CD14-positive monocyte (primary cell): Measurements from ENCODE around the gene UBE3D. TPM values are rescaled to one million over a fixed set of nuclear protein-coding genes. Genes with fewer than 3 reads are reported as not detected.

Source experiments
- DNase-seq, 3 donors: peaks; one replicate each; pipeline ENCODE4 v3.0.0-alpha.2; 2011 to 2022
- H2AFZ ChIP-seq: 2 replicates; pipeline ENCODE4 v1.6.0; 2012; ENCODE audit warnings: mild to moderate bottlenecking, low read depth, low read length, inconsistent platforms; ENCODE audit not compliant: insufficient read depth, poor library complexity, severe bottlenecking
- H3K27ac ChIP-seq, 2 donors: 1 replicate in 1 of 2; 2 replicates in 1 of 2; pipeline ENCODE4 v1.5.1; 2012 to 2013; ENCODE audit warnings: low read length in 2 of 2, control low read depth in 1 of 2, inconsistent platforms in 1 of 2, low read depth in 1 of 2, mild to moderate bottlenecking in 1 of 2
- H3K27me3 ChIP-seq, 2 donors: one replicate each; pipeline versions ENCODE4 v1.6.0 to v1.6.1; 2011 to 2013; ENCODE audit warnings: low read length in 2 of 2; ENCODE audit not compliant: control insufficient read depth in 2 of 2, insufficient read depth in 2 of 2
- H3K36me3 ChIP-seq, 2 donors: replicated peaks in 1 of 2; 1 replicate in 1 of 2; 2 replicates in 1 of 2; pipeline versions ENCODE4 v1.5.1 to v1.6.1; 2012 to 2013; ENCODE audit warnings: low read length in 2 of 2, control low read depth in 1 of 2, inconsistent platforms in 1 of 2, mild to moderate bottlenecking in 1 of 2; ENCODE audit not compliant: insufficient read depth in 2 of 2, control insufficient read depth in 1 of 2
- H3K4me1 ChIP-seq, 2 donors: 1 replicate in 1 of 2; 2 replicates in 1 of 2; pipeline versions ENCODE4 v1.5.1 to v1.6.1; 2012 to 2013; ENCODE audit warnings: low read length in 2 of 2, control low read depth in 1 of 2, inconsistent platforms in 1 of 2, mild to moderate bottlenecking in 1 of 2, moderate library complexity in 1 of 2; ENCODE audit not compliant: insufficient read depth in 2 of 2, control insufficient read depth in 1 of 2
- H3K4me2 ChIP-seq: replicated peaks from 2 replicates; pipeline ENCODE3; 2012; ENCODE audit warnings: low read length, moderate library complexity, mild to moderate bottlenecking; ENCODE audit not compliant: poor library complexity, severe bottlenecking; ENCODE audit errors: extremely low read depth
- H3K4me3 ChIP-seq, 3 experiments: fragments of 200-600 bp in 1 of 3; sonication (generic) in 1 of 3; replicated peaks in 1 of 3; 1 replicate in 2 of 3; 2 replicates in 1 of 3; pipeline ENCODE4 v1.5.1; 2011 to 2013; ENCODE audit warnings: low read length in 3 of 3, mild to moderate bottlenecking in 3 of 3, control low read depth in 2 of 3, low read depth in 2 of 3, inconsistent platforms in 1 of 3, moderate library complexity in 1 of 3
- H3K79me2 ChIP-seq: 2 replicates; pipeline ENCODE4 v1.6.0; 2012; ENCODE audit warnings: mild to moderate bottlenecking, control low read depth, inconsistent platforms, low read length, moderate library complexity; ENCODE audit not compliant: insufficient read depth
- H3K9ac ChIP-seq: 2 replicates; pipeline ENCODE4 v1.6.0; 2017; ENCODE audit warnings: low read length, mild to moderate bottlenecking; ENCODE audit not compliant: insufficient read depth, poor library complexity, severe bottlenecking
- H3K9me3 ChIP-seq, 2 donors: replicated peaks in 1 of 2; 1 replicate in 1 of 2; 2 replicates in 1 of 2; pipeline versions ENCODE4 v1.5.1 to v1.6.1; 2012 to 2013; ENCODE audit warnings: low read length in 2 of 2, control low read depth in 1 of 2; ENCODE audit not compliant: control insufficient read depth in 1 of 2, insufficient read depth in 1 of 2
- H4K20me1 ChIP-seq: 2 replicates; pipeline ENCODE4 v1.6.0; 2012; ENCODE audit warnings: mild to moderate bottlenecking, low read length, control low read depth, moderate library complexity; ENCODE audit not compliant: insufficient read depth
- H3K27ac Mint-ChIP-seq, 7 donors: one replicate each; pipeline ENCODE4 v1.8.0; 2020; ENCODE audit warnings: mild to moderate bottlenecking in 7 of 7, mixed read lengths in 7 of 7, moderate library complexity in 6 of 7, inconsistent platforms in 2 of 7
- H3K27me3 Mint-ChIP-seq, 3 donors: one replicate each; pipeline ENCODE4 v1.8.0; 2021 to 2022; ENCODE audit warnings: low read depth in 3 of 3, mild to moderate bottlenecking in 3 of 3, mixed read lengths in 3 of 3, moderate library complexity in 3 of 3, inconsistent platforms in 1 of 3
- H3K36me3 Mint-ChIP-seq, 2 donors: one replicate each; pipeline ENCODE4 v1.8.0; 2020; ENCODE audit warnings: mixed read lengths in 2 of 2, inconsistent platforms in 1 of 2, mild to moderate bottlenecking in 1 of 2
- H3K4me1 Mint-ChIP-seq: one replicate; pipeline ENCODE4 v1.8.0; 2020; ENCODE audit warnings: mild to moderate bottlenecking, mixed read lengths
- H3K4me3 Mint-ChIP-seq, 2 donors: one replicate each; pipeline ENCODE4 v1.8.0; 2020; ENCODE audit warnings: mild to moderate bottlenecking in 2 of 2, mixed read lengths in 2 of 2, moderate library complexity in 1 of 2
- H3K9me3 Mint-ChIP-seq, 7 donors: one replicate each; pipeline ENCODE4 v1.8.0; 2020 to 2022; ENCODE audit warnings: mixed read lengths in 7 of 7, mild to moderate bottlenecking in 6 of 7, moderate library complexity in 6 of 7, inconsistent platforms in 2 of 7
- CTCF ChIP-seq: fragments of 200-600 bp; IDR thresholded peaks from one replicate; pipeline ENCODE4 v1.8.0; 2022; ENCODE audit warnings: antibody characterized with exemption, mild to moderate bottlenecking
- WGBS: methylation state at CpG from one replicate; pipeline ENCODE4 v1.1.5; 2013; ENCODE audit warnings: missing lambda C conversion rate; ENCODE audit not compliant: insufficient coverage; 5-methylcytosine and 5-hydroxymethylcytosine counted together
- intact Hi-C, 2 donors: fragments of 100-400 bp; cut with micrococcal nuclease; formaldehyde crosslinking; loops; one replicate each; pipeline versions ENCODE4 v1.15.0 to v1.15.1; 2023
- polyA plus RNA-seq, 3 donors: library from polyadenylated mRNA; depleted of rRNA in 1 of 3; unstranded in 2 of 3; stranded (reverse) in 1 of 3; fragments of 300-500 nt in 2 of 3; fragments of >200 nt in 1 of 3; fragmentation: Illumina TruSeq in 2 of 3; gene quantifications; 1 replicate in 2 of 3; 2 replicates in 1 of 3; pipeline ENCODE4 v1.2.3, GENCODE V29; 2012 to 2021

Gene UBE3D
- polyA plus RNA-seq, 3 donors: 0.61 to 1.7 (median 1.1) TPM

DNA sequence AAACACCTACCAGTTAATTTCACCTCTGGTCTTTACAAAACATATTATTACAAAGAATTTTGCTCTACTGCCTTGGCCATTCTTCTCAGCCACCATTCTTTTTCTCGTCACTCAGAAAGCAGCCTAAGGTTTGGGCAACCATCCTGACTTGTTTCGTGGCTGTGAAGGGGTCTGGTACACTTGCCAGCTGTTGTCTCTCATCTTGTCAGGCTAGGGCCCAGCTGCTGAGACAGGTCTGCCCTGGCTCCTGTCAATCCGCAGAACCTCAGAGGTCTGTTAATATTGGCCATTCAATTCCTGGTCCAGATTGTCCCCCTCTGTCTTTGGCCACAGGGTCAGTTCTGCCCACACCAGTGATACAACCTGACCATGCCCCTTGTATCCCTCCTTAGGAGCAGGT, 197.7 kb downstream of the UBE3D start:
- H3K27ac Mint-ChIP-seq: no peak overlapping the region
- intact Hi-C loops: no loop called here

DNA sequence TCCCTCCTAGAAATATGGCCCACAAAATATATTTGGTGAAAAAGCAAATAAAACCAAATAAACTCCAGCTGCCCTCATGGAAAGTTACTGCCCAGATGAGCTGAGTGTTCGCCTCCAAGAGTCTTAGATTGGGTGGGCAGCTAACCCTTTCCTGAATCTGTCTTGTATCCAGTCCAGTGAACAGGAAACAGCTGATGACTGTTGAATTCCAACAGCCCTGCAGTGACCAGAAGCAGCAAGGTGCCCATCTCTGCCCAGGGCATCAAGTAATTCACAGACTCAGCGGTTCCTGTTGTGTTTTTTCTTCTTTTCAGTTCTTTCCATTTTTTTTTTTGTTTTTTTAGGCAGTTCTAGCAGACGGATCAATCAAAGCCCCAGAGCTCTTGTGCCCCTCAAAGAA, 199.2 kb downstream of the UBE3D start:
- intact Hi-C loops: no loop called here
- H3K9me3 Mint-ChIP-seq: peaks cover 0 to 10% (median 4%) of the 10 kb centered on the region in 7 donors
- H3K27me3 Mint-ChIP-seq: no peaks in the 10 kb centered on the region
- H3K4me3 ChIP-seq: no peak overlapping the region
- no peaks in the 10 kb centered on the region for H3K4me1 Mint-ChIP-seq
- H3K9me3 ChIP-seq: peaks cover 0 to 5% of the 10 kb centered on the region in 2 donors
- no peaks in the 10 kb centered on the region for H3K79me2 ChIP-seq
- H3K27me3 ChIP-seq: no peaks in the 10 kb centered on the region
- H3K27ac Mint-ChIP-seq: no peak overlapping the region
- no peak for DNase-seq
- H3K36me3 Mint-ChIP-seq: no peaks in the 10 kb centered on the region
- H3K36me3 ChIP-seq: no peaks in the 10 kb centered on the region
- no peak overlapping the region for H3K4me3 Mint-ChIP-seq
- H2AFZ ChIP-seq: no peak overlapping the region
- H4K20me1 ChIP-seq: no peaks in the 10 kb centered on the region
- no peak overlapping the region for H3K4me2 ChIP-seq
- WGBS: 82% methylated on average over 3 of the region's 3 CpGs
- H3K4me1 ChIP-seq: no peaks in the 10 kb centered on the region
- H3K9ac ChIP-seq: no peak overlapping the region
- no peak overlapping the region for H3K27ac ChIP-seq
- no peak for TF ChIP-seq CTCF

More for the DNA sequence above, 197.7 kb downstream of the UBE3D start:
- no peak overlapping the region for H3K4me3 ChIP-seq
- TF ChIP-seq CTCF: no peak
- peaks cover 0 to 5% of the 10 kb centered on the region in 2 donors for H3K9me3 ChIP-seq
- Mint-ChIP-seq H3K36me3 (no peaks in the 10 kb centered on the region), H3K4me1 (no peaks in the 10 kb centered on the region), H3K27me3 (no peaks in the 10 kb centered on the region), H3K9me3 (peaks cover 0 to 11% (median 5%) of the 10 kb centered on the region in 7 donors), H3K4me3 (no peak overlapping the region)
- no peaks in the 10 kb centered on the region for H3K36me3 ChIP-seq
- no peak overlapping the region for H3K27ac ChIP-seq
- DNase-seq: no peak
- H3K79me2 ChIP-seq: no peaks in the 10 kb centered on the region
- H3K4me1 ChIP-seq: no peaks in the 10 kb centered on the region
- H3K4me2 ChIP-seq: no peak overlapping the region
- H4K20me1 ChIP-seq: no peaks in the 10 kb centered on the region
- no peak overlapping the region for H3K9ac ChIP-seq
- H2AFZ ChIP-seq: no peak overlapping the region
- WGBS: 97% methylated on average over 3 of the region's 3 CpGs
- H3K27me3 ChIP-seq: no peaks in the 10 kb centered on the region
